HG03135 (cell line): Measurements from ENCODE around the gene C16orf74.

Experiments
- ATAC-seq: cut with Tn5 transposase; IDR thresholded peaks from one replicate; pipeline ENCODE4 v1.9.1; 2021; ENCODE audit warnings: mild to moderate bottlenecking, moderate library complexity; ENCODE audit not compliant: unreplicated experiment

C16orf74 gene

GRCh38 chr16:85676466-85676865 lies 74.4 kb downstream of the C16orf74 start:
- ATAC-seq = no peak

- no peak for ATAC-seq
Measured at GRCh38 chr16:85675251-85675874, 75.5 kb downstream of the C16orf74 start.

- no peak for ATAC-seq
Measured at GRCh38 chr16:85674828-85675227, 76.1 kb downstream of the C16orf74 start.

- ATAC-seq = no peak
Measured at GRCh38 chr16:85674418-85674755, 76.5 kb downstream of the C16orf74 start.

- ATAC-seq = no peak
Measured at GRCh38 chr16:85673529-85674417, 77.1 kb downstream of the C16orf74 start.

GRCh38 chr16:85670840-85671239 lies 80.1 kb downstream of the C16orf74 start:
- ATAC-seq = no peak

GRCh38 chr16:85668676-85669424 lies 82.0 kb downstream of the C16orf74 start:
- ATAC-seq = no peak

GRCh38 chr16:85667841-85668413 lies 83.0 kb downstream of the C16orf74 start:
- no peak for ATAC-seq

GRCh38 chr16:85667261-85667660 lies 83.6 kb downstream of the C16orf74 start:
- ATAC-seq = no peak

- no peak for ATAC-seq
Measured at GRCh38 chr16:85665929-85666328, 85.0 kb downstream of the C16orf74 start.

- ATAC-seq = no peak
Measured at GRCh38 chr16:85665373-85665740, 85.5 kb downstream of the C16orf74 start.

GRCh38 chr16:85664580-85665372 lies 86.1 kb downstream of the C16orf74 start:
- ATAC-seq = no peak

- no peak for ATAC-seq
Measured at GRCh38 chr16:85663891-85664321, 87.0 kb downstream of the C16orf74 start.

- no peak for ATAC-seq
Measured at GRCh38 chr16:85662976-85663830, 87.7 kb downstream of the C16orf74 start.

GRCh38 chr16:85662482-85662812 lies 88.4 kb downstream of the C16orf74 start:
- no peak for ATAC-seq

GRCh38 chr16:85661740-85662481 lies 89.0 kb downstream of the C16orf74 start:
- no peak for ATAC-seq

- ATAC-seq = no peak
Measured at GRCh38 chr16:85660843-85661739, 89.8 kb downstream of the C16orf74 start.
